CD4-positive, alpha-beta T cell treated with Interleukin-1 beta for 1 hour (primary cell): ENCODE results near the gene TGM2.

ENCODE experiments used
- DNase-seq, 2 donors: peaks; one replicate each; pipeline ENCODE4 v3.0.0-alpha.2; 2020 to 2022

TGM2 gene

GRCh38 chr20:38159957-38160756 is 4.9 kb downstream of the TGM2 start:
- no peak for DNase-seq

GRCh38 chr20:38159566-38159956 is 5.5 kb downstream of the TGM2 start:
- no peak for DNase-seq

DNA sequence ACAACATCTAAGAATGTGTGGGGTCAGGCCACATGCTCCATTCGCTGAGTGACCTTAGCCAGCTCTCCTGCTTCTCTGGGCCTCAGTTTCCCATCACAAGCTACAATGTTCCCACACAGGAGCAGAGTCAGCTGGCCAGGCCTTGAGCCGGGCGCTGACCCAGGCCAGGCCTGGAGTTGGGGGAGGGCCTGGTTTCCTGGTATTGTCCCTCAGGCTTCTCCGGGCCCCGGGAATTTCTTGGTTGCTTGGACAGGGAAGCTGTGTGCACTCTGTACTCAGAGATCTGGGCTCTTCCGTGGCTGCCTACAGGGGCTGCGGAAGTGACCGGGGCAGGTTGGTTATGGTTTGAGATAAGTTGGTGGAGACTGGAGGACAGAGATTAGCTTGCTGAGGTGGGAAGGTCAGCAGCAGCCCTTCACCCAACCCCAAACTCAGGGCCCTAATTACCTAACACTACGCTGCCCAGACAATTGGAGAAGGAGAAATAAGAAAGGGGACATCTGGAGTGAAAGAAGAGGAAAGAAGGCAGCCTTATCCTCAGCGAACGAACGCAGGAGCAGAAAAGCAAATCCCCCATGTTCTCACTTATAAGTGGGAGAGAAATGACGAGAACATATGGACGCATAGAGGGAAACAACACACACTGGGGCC is 6.2 kb downstream of the TGM2 start:
- no peak for DNase-seq

DNA sequence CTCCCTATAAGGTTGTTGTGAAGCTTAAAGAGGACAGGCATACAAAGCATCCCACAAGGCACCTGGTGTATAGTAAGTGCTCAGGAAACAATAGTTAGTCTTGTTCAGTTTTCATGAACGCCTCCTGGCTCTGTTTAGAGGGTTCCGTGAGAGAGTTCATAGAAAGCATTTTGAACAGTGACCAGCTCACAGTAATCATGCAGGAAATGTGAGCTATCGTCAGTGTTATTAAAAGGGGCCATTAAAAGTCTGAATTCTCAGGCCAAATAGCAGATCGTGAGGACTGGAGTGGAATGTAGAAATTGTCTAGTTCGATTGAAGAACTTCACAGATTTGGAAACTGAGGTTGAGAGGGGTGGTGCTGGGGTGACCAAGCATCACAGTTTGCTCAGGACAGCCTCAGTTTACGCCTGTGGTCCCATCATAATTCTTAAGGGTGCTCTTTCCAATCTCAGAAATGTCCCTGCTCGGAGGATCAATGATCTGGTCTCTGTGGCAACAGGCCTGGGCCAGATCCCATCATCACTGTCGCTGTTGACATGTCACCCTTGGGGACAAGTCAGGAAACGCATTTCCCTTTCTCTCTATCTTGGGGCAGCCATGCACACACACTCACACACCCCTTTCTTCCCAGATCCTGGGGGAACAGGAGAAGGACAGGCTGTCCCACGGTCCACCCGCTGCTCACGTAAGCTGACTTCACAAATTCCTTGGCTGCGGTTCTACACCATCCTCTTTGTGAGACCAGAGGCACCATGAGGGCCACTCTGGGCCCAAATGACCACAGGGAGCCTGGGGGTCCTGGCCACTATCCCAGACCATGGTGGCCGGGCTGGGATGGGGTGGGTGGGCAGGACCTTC is 7.2 kb downstream of the TGM2 start:
- DNase-seq: no peak

DNA sequence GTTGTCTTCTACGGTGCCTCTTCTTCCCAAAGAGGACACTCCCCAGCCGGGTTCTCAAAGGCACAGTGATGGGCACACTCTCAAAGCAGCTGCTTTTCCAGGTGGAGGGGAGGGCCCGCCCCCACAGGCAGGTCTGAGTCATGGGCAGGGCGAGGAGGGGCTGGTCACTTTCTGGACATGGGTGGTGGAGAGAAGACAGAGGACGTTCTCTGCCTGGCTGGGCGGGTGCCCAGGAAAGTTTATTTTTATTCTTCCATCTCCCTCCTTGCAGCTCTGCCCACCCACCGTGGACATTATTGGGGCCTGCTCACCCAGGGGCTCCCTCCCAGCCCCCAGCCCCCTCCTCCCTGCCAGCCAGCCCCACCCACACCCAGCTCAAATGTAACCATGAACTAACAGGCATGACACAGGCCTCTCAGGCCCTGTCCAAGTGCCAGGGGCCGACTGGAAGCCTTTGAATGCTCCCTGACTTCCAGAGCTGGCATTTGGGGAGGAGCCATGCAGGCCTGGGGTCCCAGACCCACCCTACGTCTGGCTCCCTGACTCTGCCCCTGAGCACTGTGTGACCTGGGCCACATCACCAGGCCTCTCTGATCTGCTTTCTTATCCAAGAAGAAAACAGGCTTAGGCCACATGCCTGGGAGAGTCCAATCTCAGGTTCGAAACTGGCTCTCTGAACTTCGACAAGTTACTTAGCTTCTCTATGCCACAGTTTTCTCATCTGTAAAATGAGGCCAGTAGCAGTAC is 8.0 kb downstream of the TGM2 start:
- DNase-seq: no peak

DNA sequence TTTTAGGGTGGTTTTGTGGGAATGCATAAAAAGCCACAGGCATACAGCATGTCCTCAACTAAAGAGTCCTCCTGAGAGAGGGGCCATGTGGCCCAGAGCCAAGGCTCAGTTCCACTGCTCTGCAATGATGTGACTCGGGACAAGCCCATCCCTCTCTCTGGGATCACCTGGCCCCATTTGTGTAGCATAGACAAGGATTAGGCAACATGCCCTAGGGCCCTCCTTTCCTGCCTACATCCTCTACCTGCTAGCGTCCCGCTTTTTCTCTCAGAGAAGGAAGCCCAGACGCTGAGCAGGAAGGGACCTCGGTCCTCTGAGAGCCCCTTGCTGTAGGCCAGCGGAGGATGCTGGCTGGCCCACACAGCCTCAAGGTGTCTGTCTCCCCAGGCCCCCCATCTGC is 8.8 kb downstream of the TGM2 start:
- DNase-seq: no peak

DNA sequence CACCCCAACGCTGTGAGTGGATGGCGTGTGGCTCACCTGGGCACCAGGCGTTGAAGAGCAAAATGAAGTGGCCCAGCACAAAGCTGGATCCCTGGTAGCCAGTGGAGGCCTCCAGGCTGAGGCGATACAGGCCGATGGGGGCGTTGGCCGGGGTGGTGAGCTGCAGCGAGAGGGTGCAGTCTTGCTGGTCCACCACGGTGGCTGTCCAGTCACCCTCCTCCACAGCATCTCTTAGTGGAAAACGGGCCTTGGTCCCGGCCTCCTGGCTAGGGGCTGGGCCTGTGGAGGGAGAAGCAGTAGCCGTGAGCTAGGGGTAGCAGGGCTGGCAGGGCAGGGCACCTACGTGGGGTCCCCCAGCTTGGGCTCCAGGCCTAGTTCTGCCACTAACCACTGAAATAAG is 9.3 kb downstream of the TGM2 start:
- no peak for DNase-seq

DNA sequence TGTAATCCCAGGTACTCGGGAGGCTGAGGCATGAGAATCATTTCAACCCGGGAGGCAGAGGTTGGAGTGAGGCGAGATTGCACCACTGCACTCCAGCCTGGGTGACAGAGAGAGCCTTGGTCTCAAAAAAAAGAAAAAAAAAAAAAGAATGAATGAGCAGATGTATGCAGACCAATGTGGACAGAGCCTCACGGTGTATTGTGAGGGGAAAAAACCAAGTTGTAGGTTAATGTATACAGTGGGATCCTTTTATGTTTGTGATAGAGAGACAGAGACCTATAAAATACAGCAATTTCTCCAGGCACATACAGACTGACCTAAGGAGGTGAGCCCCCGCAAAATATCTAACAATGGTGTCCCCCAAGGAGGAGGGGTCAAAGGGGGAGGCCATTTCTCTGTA is 11.7 kb downstream of the TGM2 start:
- DNase-seq: no peak

DNA sequence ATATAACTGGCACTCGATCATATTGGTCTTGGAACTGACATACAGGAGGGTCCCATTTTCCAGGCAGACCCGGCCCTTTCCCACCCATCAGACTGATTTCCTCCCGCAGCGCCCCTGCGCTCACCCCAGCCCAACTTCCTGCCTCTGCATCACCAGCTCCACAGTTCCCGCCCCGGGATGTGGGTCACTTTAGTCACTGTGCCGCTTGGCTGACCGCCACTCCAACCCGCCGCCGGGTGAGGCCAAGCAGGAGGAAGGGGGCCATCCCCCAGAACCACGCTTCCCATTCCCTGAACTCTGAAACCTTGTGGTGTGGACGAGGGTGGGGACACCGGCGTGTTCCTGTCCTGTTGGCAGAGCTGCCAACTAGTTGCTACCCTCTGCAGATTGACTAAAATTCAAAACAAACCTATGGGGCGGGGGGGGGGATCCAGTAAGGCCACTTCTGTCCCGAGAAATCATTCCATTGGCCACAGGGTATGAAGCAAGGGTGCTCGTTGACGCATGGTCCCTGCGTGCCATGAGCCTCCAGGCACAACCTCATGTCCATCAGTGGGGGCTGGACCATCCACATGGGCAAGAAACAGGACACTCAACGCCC is 12.3 kb downstream of the TGM2 start:
- DNase-seq: peak in 1 of 2 donors; percentile 62

GRCh38 chr20:38152175-38152620 is 12.9 kb downstream of the TGM2 start:
- no peak for DNase-seq

DNA sequence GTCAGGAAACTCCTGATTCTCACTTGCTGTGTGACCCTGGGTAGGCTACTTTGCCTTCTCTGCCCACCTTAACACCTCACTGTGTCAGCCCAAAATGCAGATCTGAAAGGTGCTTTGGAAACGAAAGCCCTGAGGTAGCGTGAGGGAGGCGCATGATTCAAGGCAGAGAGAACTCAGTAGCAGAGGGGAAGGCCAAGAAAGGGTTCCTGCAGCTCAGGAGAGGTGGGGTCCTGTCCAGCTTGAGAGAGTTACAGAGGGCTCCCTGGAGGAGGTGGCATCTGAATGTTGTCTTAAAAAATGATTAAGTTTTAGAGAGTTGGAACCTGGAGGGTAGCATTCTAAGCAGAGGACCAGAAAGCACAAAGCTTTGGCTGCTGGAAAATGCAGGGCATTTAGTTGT is 13.6 kb downstream of the TGM2 start:
- no peak for DNase-seq

GRCh38 chr20:38150335-38151170 is 14.5 kb downstream of the TGM2 start:
- no peak for DNase-seq

DNA sequence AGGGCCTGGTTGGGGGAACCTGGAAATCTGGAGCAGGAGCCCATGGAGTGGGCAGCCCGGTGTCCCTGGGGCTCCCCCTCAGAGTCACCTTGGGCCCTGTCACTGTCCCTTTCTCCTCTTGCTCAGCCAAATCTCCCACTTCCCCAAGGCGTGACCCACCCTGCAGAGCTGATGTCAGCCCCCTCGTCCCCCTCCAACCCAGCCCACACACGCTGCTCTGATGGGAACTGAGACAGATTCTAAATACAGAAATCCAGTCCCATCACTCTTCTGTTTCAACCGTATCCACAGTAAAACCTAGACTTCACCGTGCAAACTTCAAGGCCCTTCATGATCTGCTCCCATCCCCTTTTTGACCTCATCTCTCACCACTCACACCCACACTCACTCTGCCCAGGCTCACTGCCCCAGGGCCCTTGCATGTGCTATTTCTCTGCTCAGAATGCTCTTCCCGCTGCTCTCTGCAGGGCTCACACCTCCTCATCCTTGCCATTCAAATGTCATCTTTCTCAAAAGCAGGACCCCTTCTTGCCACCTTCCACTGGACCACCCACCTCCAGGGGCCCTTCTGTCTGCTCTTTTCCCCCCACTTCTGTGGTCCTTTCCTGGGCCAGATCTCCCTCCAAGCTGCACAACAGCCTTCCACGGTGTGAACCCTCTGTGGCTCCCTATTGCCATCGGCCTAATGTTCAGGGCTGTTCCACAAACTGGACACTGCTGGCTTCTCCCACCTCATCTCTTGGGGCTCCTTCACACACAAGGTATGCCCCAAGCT is 16.6 kb downstream of the TGM2 start:
- DNase-seq: no peak

- no peak for DNase-seq
Observed at GRCh38 chr20:38147751-38148150, 17.3 kb downstream of the TGM2 start.

DNA sequence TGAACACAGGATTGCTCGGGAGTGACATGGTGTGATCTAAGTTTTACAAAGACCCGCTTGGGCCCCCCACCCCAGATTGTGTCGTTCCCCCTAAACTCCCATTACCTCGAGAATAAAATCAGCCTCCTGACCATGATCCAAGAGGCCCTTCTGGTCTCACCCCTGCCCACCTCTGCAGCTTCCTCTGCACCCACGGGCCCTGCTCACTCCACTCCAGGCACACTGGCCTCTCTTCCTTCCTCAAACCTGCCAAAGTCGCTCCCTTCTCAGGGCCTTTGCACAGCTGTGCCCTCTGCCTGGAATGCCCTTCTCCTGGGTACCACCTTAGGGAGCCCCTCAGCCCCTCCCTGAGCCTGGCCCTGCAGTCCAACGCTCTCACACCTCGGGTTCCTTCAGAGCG is 17.9 kb downstream of the TGM2 start:
- no peak for DNase-seq

DNA sequence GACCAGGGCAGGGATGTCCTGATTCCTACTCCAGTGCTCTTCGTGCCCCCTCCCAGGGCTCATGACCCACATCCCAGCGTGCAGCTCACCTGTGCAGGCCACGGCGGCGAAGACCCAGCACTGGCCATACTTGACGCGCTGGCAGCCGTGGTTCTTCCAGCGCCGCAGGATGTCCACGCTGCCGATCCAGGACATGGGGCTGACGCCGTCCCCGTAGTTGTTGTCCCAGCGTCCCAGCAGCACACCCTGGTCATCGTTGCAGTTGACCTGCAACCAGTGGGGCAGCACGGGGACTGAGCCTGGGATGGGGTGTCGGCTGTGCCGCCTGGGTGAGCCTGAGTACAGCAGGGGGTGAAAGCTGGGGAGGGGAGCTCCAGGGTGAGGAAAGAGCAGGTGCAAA is 18.4 kb downstream of the TGM2 start:
- no peak for DNase-seq

GRCh38 chr20:38146156-38146555 is 18.9 kb downstream of the TGM2 start:
- no peak for DNase-seq

DNA sequence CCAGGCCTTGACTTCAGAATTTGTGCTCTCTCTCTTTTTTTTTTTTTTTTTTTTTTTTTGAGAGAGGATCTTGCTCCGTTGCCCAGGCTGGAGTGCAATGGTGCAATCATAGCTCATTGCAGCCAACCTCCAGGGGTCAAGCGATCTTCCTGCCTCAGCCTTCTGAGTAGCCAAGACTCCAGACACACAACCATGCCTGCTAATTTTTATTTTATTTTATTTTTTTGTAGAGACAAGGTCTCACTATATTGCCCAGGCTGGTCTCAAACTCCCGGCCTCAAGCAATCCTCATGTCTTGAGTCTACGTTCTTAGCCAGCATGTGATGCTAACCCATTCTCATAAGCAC is 19.4 kb downstream of the TGM2 start:
- DNase-seq: no peak

- DNase-seq: no peak
Observed at GRCh38 chr20:38144974-38145728, 19.9 kb downstream of the TGM2 start.

DNA sequence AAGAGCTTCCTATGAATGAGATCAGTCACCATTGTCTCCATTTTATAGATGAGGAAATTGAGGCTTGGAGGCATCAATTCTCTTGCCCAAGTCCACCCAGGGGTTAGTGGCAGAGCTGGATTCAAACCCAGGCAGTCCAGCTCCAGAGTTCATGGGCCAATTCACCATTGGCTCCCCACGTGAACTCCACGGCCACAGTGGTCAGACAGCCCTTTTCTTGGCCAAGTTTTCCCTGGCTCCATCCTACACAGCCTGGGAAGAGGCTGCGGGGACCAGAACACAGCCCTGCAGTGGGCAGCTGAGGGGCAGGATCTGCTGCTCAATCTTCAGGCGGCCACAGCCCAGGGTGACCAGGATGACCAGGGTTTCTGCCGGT is 20.5 kb downstream of the TGM2 start:
- DNase-seq: no peak
